IMR-90 (cell line): ENCODE data around the gene SASH1. TPM values are rescaled to one million over a fixed set of nuclear protein-coding genes. Genes with fewer than 3 reads are reported as not detected.

Experiments used
- ATAC-seq: fragments of 200-7000 bp; cut with Tn5 transposase; 2 replicates; pipeline ENCODE4 v1.9.1; 2020; ENCODE audit warnings: low read depth, mild to moderate bottlenecking, moderate library complexity
- BruUV-seq: library from RNA; stranded (reverse); fragments of 400-500 nt; replicated peaks from 2 replicates; lab custom pipeline; 2021; lab: Mats Ljungman, UMichigan
- CTCF ChIA-PET: fragments of 300-600 bp; formaldehyde crosslinking; extraction: SDS; loops from one replicate; lab custom pipeline; 2021; ENCODE audit warnings: antibody characterized with exemption; lab: Yijun Ruan, JAX
- POLR2A ChIA-PET: fragments of 300-600 bp; sonication (Branson Sonifier 250); formaldehyde crosslinking; loops from one replicate; lab custom pipeline; 2022; ENCODE audit warnings: antibody characterized with exemption; ENCODE audit not compliant: unreplicated experiment; lab: Charles Lee
- DNase-seq: peaks from one replicate; pipeline ENCODE4 v3.0.0; 2013
- H2AFZ ChIP-seq: replicated peaks from 2 replicates; pipeline ENCODE3; 2013; ENCODE audit warnings: low read length, mild to moderate bottlenecking; ENCODE audit not compliant: poor library complexity
- H2AK5ac ChIP-seq: 2 replicates; pipeline ENCODE4 v1.6.1; 2013; ENCODE audit warnings: low read depth, low read length, inconsistent platforms
- H2AK9ac ChIP-seq: replicated peaks from 2 replicates; pipeline ENCODE3; 2013; ENCODE audit warnings: mild to moderate bottlenecking, low read depth, low read length, moderate library complexity; ENCODE audit not compliant: poor library complexity
- H2BK120ac ChIP-seq: 2 replicates; pipeline ENCODE4 v1.6.1; 2013; ENCODE audit warnings: low read depth, low read length, inconsistent platforms
- H2BK15ac ChIP-seq: 3 replicates; pipeline ENCODE4 v1.6.1; 2013; ENCODE audit warnings: low read depth, low read length, inconsistent platforms
- H2BK20ac ChIP-seq: 2 replicates; pipeline ENCODE4 v1.6.1; 2013; ENCODE audit warnings: low read depth, mild to moderate bottlenecking, inconsistent platforms, low read length, moderate library complexity
- H2BK5ac ChIP-seq: 2 replicates; pipeline ENCODE4 v1.6.1; 2013; ENCODE audit warnings: mild to moderate bottlenecking, low read depth, low read length, inconsistent platforms; ENCODE audit not compliant: poor library complexity, severe bottlenecking
- H3K14ac ChIP-seq: replicated peaks from 2 replicates; pipeline ENCODE4 v1.6.1; 2013; ENCODE audit warnings: low read depth, low read length, inconsistent platforms
- H3K18ac ChIP-seq: 2 replicates; pipeline ENCODE4 v1.6.1; 2013; ENCODE audit warnings: low read depth, low read length, control low read depth
- H3K23ac ChIP-seq: 2 replicates; pipeline ENCODE4 v1.6.1; 2013; ENCODE audit warnings: low read depth, low read length, inconsistent platforms
- H3K27ac ChIP-seq: 2 replicates; pipeline ENCODE4 v1.5.1; 2013; ENCODE audit warnings: mild to moderate bottlenecking, control low read depth, low read length; ENCODE audit not compliant: insufficient read depth
- H3K27me3 ChIP-seq: 2 replicates; pipeline ENCODE4 v1.6.1; 2013; ENCODE audit warnings: low read length; ENCODE audit not compliant: control insufficient read depth, insufficient read depth
- H3K36me3 ChIP-seq: 2 replicates; pipeline ENCODE4 v1.6.1; 2013; ENCODE audit warnings: low read length, mixed read lengths; ENCODE audit not compliant: control insufficient read depth, insufficient read depth
- H3K4ac ChIP-seq: 2 replicates; pipeline ENCODE4 v1.6.1; 2013; ENCODE audit warnings: low read depth, low read length, inconsistent platforms
- H3K4me1 ChIP-seq: 2 replicates; pipeline ENCODE4 v1.6.1; 2013; ENCODE audit warnings: low read length, mixed read lengths; ENCODE audit not compliant: control insufficient read depth, insufficient read depth
- H3K4me2 ChIP-seq: 2 replicates; pipeline ENCODE4 v1.6.1; 2013; ENCODE audit warnings: low read depth, mild to moderate bottlenecking, control low read depth, low read length, moderate library complexity
- H3K4me3 ChIP-seq: 2 replicates; pipeline ENCODE4 v1.5.1; 2013; ENCODE audit warnings: low read depth, mild to moderate bottlenecking, control low read depth, low read length, moderate library complexity; ENCODE audit not compliant: insufficient read depth
- H3K56ac ChIP-seq: 2 replicates; pipeline ENCODE4 v1.6.1; 2013; ENCODE audit warnings: low read length, inconsistent platforms; ENCODE audit not compliant: insufficient read depth; ENCODE audit errors: extremely low read depth
- H3K79me1 ChIP-seq, 2 experiments: 2 replicates each; pipeline ENCODE4 v1.6.1; 2013; ENCODE audit warnings: low read length in 2 of 2, inconsistent platforms in 1 of 2, low read depth in 1 of 2
- H3K9ac ChIP-seq: 2 replicates; pipeline ENCODE4 v1.6.1; 2013; ENCODE audit warnings: low read depth, low read length, control low read depth
- H3K9me1 ChIP-seq: 2 replicates; pipeline ENCODE4 v1.6.1; 2013; ENCODE audit warnings: low read length, inconsistent platforms; ENCODE audit not compliant: insufficient read depth
- H3K9me3 ChIP-seq: 2 replicates; pipeline ENCODE4 v1.6.1; 2013; ENCODE audit warnings: low read length; ENCODE audit not compliant: control insufficient read depth, insufficient read depth
- H4K20me1 ChIP-seq: 2 replicates; pipeline ENCODE4 v1.6.1; 2013; ENCODE audit warnings: low read length, inconsistent platforms; ENCODE audit not compliant: insufficient read depth
- H4K5ac ChIP-seq: 2 replicates; pipeline ENCODE4 v1.6.1; 2013; ENCODE audit warnings: mild to moderate bottlenecking, low read depth, low read length, control low read depth
- H4K8ac ChIP-seq, 2 experiments: 2 replicates each; pipeline ENCODE4 v1.6.1; 2013; ENCODE audit warnings: low read depth in 2 of 2, low read length in 2 of 2, control low read depth in 1 of 2, inconsistent platforms in 1 of 2
- H4K91ac ChIP-seq: 2 replicates; pipeline ENCODE4 v1.6.1; 2013; ENCODE audit warnings: low read depth, low read length, inconsistent platforms; ENCODE audit not compliant: insufficient read depth
- BHLHE40 ChIP-seq: fragments of 150-350 bp; IDR thresholded peaks from 2 replicates; pipeline ENCODE4 v1.6.1; 2016; ENCODE audit warnings: mild to moderate bottlenecking, low read depth, low read length
- RFX5 ChIP-seq: IDR thresholded peaks from 2 replicates; pipeline ENCODE4 v1.8.0; 2012; ENCODE audit warnings: low read depth, mild to moderate bottlenecking, low read length, moderate library complexity
- WGBS, 2 experiments: methylation state at CpG; one replicate each; pipeline versions ENCODE4 v1.1.5 to v1.1.7; 2013; ENCODE audit warnings: missing lambda C conversion rate in 2 of 2; ENCODE audit not compliant: insufficient read length in 1 of 2; ENCODE audit errors: extremely low coverage in 2 of 2; 5-methylcytosine and 5-hydroxymethylcytosine counted together
- dilution Hi-C: fragments of 300-500 bp; cut with HindIII; formaldehyde crosslinking; loops from one replicate; pipeline ENCODE4 v1.14.3; 2018; ENCODE audit warnings: low sequenced_read_pairs; ENCODE audit not compliant: unreplicated experiment
- in situ Hi-C: fragments of 300-500 bp; cut with MboI; formaldehyde crosslinking; loops from 3 replicates; pipeline ENCODE4 v1.14.3; 2019; ENCODE audit warnings: low sequenced_read_pairs, inconsistent platforms, mixed read lengths
- intact Hi-C: fragments of 100-400 bp; cut with micrococcal nuclease; formaldehyde crosslinking; loops from 2 replicates; pipeline ENCODE4 v1.10.0; 2022
- polyA plus RNA-seq, 3 experiments: library from polyadenylated mRNA; depleted of rRNA; stranded (reverse); fragments of >200 nt; gene quantifications; 2 replicates each; pipeline ENCODE4 v1.2.3, GENCODE V29; 2012; ENCODE audit warnings: low replicate concordance in 1 of 3
- total RNA-seq: library from RNA; depleted of rRNA; stranded (reverse); fragments of >200 nt; gene quantifications from 2 replicates; pipeline ENCODE4 v1.2.3, GENCODE V29; 2012

The SASH1 gene
- total and polyA plus RNA-seq, 2 of the 4 experiments (the other 2 are of a cell fraction) = 11.6 to 16.5 TPM

DNA sequence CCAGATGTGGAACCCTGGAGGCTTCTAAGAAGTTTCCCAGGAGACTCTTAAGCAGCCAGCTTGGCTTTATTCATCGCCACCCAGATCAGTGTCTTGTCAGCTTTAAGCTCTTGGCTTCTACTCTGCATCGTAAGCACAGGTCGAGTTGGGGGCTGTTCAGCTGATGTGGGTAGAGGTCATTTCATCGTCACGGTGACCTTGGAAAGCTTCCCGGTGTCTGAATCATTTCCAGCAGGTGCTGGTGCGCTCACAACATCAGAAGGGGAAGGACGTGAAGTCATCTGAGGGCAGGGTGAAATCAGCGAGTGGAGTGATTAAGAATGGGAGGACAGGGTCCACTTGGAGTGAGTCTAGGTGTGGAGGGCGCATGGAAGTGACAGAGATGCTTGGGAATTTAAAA, 112.6 kb downstream of the SASH1 start:
- intact Hi-C loops = no loop called here
- H3K18ac ChIP-seq = no peak overlapping the region
- no peak overlapping the region for H3K9ac ChIP-seq
- no peaks in the 10 kb centered on the region for H4K20me1 ChIP-seq
- H4K91ac ChIP-seq = no peak overlapping the region
- H3K56ac ChIP-seq = no peak overlapping the region
- H2AK9ac ChIP-seq = peak overlapping the region; percentile 57
- TF ChIP-seq BHLHE40 (0 out of 2 replicates have a peak, but pooled peaks have one; percentile 28), RFX5 (no peak)
- H3K36me3 ChIP-seq = no peaks in the 10 kb centered on the region; the same call in 1 of the 2 replicates
- POLR2A ChIA-PET = no interaction called here
- peaks cover 6% of the 10 kb centered on the region; the same call in 1 of the 2 replicates for H3K9me1 ChIP-seq
- no peaks in the 10 kb centered on the region for H3K9me3 ChIP-seq
- DNase-seq (peak; percentile 90), ATAC-seq (no peak; the same call in 1 of the 2 replicates)
- H3K27me3 ChIP-seq = no peaks in the 10 kb centered on the region
- 59% methylated on average over 7 of the region's 10 CpGs; no CpG with 5 or more reads in 1 of the 2 experiments for WGBS, 2 experiments
- no peak overlapping the region for H3K27ac ChIP-seq
- H4K5ac ChIP-seq = no peak overlapping the region
- H3K4ac ChIP-seq = 0 out of 2 replicates have a peak overlapping the region, but pooled peaks have one; percentile 5
- no TSS peak for BruUV-seq
- H3K79me1 ChIP-seq = peaks cover 25 to 74% of the 10 kb centered on the region in 2 experiments
- no peak overlapping the region for H2BK20ac ChIP-seq
- dilution Hi-C loops = no loop called here
- no peak overlapping the region for H3K4me3 ChIP-seq
- H2BK120ac ChIP-seq = no peak overlapping the region; the same call in 1 of the 2 replicates
- no peak overlapping the region for H2BK15ac ChIP-seq
- H3K23ac ChIP-seq = no peak overlapping the region
- H3K14ac ChIP-seq = no peak overlapping the region
- H3K4me1 ChIP-seq = peaks cover 2% of the 10 kb centered on the region
- CTCF ChIA-PET = no interaction called here
- no peak overlapping the region for H3K4me2 ChIP-seq
- peak overlapping the region; percentile 7; the same call in 1 of the 2 replicates for H2AK5ac ChIP-seq
- peak overlapping the region; percentile 44 for H2AFZ ChIP-seq
- H4K8ac ChIP-seq = no peak overlapping the region
- in situ Hi-C loops = no loop called here
- no peak overlapping the region for H2BK5ac ChIP-seq
